ENCODE measurements around the gene SPIB.
A peak's percentile ranks its signal among the peaks of the same experiment; 100 is the strongest.

Gene SPIB

GRCh38 chr19:50419022-50419579 lies 363 bp downstream of the SPIB start:
- no peak for DNase-seq (ENCODE audit: low read depth)

GRCh38 chr19:50419580-50420035 lies 870 bp downstream of the SPIB start:
- no peak for DNase-seq (ENCODE audit: low read depth)

GRCh38 chr19:50420127-50420526 lies 1.4 kb downstream of the SPIB start:
- DNase-seq (ENCODE audit: low read depth) = no peak

- DNase-seq (ENCODE audit: low read depth) = no peak
Observed at GRCh38 chr19:50420808-50421207, 2.1 kb downstream of the SPIB start.

- no peak for DNase-seq (ENCODE audit: low read depth)
Observed at GRCh38 chr19:50422397-50423278, 3.9 kb downstream of the SPIB start.

GRCh38 chr19:50423279-50424113 lies 4.8 kb downstream of the SPIB start:
- DNase-seq (ENCODE audit: low read depth) = no peak

- DNase-seq (ENCODE audit: low read depth) = no peak
Observed at GRCh38 chr19:50425581-50425980, 6.8 kb downstream of the SPIB start.

- no peak for DNase-seq (ENCODE audit: low read depth)
Observed at GRCh38 chr19:50427318-50427925, 8.7 kb downstream of the SPIB start.

- peak; percentile 89 for DNase-seq (ENCODE audit: low read depth)
Observed at GRCh38 chr19:50427997-50428425, 9.3 kb downstream of the SPIB start.

GRCh38 chr19:50428772-50429463 lies 10.2 kb downstream of the SPIB start:
- no peak for DNase-seq (ENCODE audit: low read depth)

GRCh38 chr19:50430888-50431342 lies 12.2 kb downstream of the SPIB start:
- DNase-seq (ENCODE audit: low read depth) = no peak

GRCh38 chr19:50431343-50432220 lies 12.8 kb downstream of the SPIB start:
- DNase-seq (ENCODE audit: low read depth) = peak; percentile 45

- peak; percentile 17 for DNase-seq (ENCODE audit: low read depth)
Observed at GRCh38 chr19:50432221-50433028, 13.7 kb downstream of the SPIB start, which contains the start of gene MYBPC2. Gene MYBPC2 (plus strand): TSS chr19:50432892. CDS start chr19:50432954, 62 bp downstream.

- DNase-seq (ENCODE audit: low read depth) = no peak
Observed at GRCh38 chr19:50433201-50434180, 14.8 kb downstream of the SPIB start.

- DNase-seq (ENCODE audit: low read depth) = no peak
Observed at GRCh38 chr19:50434525-50434924, 15.8 kb downstream of the SPIB start.

- DNase-seq (ENCODE audit: low read depth) = no peak
Observed at GRCh38 chr19:50435221-50435620, 16.5 kb downstream of the SPIB start.

GRCh38 chr19:50435627-50436026 lies 16.9 kb downstream of the SPIB start:
- DNase-seq (ENCODE audit: low read depth) = no peak

- no peak for DNase-seq (ENCODE audit: low read depth)
Observed at GRCh38 chr19:50437862-50438449, 19.2 kb downstream of the SPIB start.

Measured in iris pigment epithelial cell (primary cell).